Measurements from ENCODE around the gene ADAMTSL1.

The ADAMTSL1 gene

DNA sequence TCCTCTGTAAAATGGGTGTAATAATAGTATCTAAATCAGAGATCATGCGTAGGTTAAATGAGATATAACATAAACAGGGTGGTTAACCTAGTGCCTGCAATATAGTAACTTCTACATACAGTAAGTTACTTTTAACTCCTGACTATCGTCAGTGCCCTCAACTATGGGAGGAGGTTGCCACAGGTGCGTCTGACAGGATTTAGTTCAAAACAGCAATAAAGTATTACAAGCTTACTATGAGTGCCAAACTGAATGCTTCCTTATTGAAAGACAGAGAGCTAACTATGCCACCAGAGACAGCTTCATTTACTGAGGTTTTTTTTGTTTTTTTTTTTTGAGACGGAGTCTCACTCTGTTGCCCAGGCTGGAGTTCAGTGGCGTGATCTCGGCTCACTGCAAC is 209.0 kb downstream of the ADAMTSL1 start:
- Histone ChIP-seq H3K36me3 (ENCODE audit: insufficient read depth, low read length) (no peaks in the 10 kb centered on the region), H3K4me3 (ENCODE audit: low read length) (no peak overlapping the region), H2AFZ (ENCODE audit: low read depth, low read length) (no peak overlapping the region), H3K27me3 (ENCODE audit: insufficient read depth, low read length) (no peaks in the 10 kb centered on the region), H3K9me3 (ENCODE audit: low read length) (no peaks in the 10 kb centered on the region), H3K4me1 (ENCODE audit: insufficient read depth, low read length) (no peaks in the 10 kb centered on the region)

DNA sequence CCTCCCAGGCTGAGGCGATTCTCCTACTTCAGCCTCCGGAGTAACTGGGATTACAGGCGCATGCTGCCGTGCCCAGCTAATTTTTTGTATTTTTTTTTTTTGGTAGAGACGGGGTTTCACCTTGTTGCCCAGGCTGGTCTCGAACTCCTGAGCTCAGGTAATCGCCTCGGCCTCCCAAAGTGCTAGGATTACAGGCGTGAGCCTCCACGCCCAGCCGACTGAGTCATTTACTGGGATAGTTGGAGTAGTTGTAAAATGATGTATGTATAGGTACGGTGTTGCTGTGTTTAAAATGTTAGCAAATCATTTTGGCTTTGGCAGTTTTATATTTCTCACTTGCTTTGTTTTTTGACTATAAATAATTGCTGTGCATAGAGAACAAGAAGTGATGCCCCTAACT is 209.4 kb downstream of the ADAMTSL1 start:
- Histone ChIP-seq H3K4me3 (ENCODE audit: low read length) (no peak overlapping the region), H3K4me1 (ENCODE audit: insufficient read depth, low read length) (no peaks in the 10 kb centered on the region), H3K27me3 (ENCODE audit: insufficient read depth, low read length) (no peaks in the 10 kb centered on the region)

GRCh38 chr9:18683851-18684250 is 209.9 kb downstream of the ADAMTSL1 start:
- H3K4me3 ChIP-seq (ENCODE audit: low read length), result no peak overlapping the region
- no peak overlapping the region for H2AFZ ChIP-seq (ENCODE audit: low read depth, low read length)
- no peaks in the 10 kb centered on the region for H3K9me3 ChIP-seq (ENCODE audit: low read length)
- H3K36me3 ChIP-seq (ENCODE audit: insufficient read depth, low read length), result no peaks in the 10 kb centered on the region
- no peaks in the 10 kb centered on the region for H3K27me3 ChIP-seq (ENCODE audit: insufficient read depth, low read length)
- no peaks in the 10 kb centered on the region for H3K4me1 ChIP-seq (ENCODE audit: insufficient read depth, low read length)

More for the DNA sequence above, 209.4 kb downstream of the ADAMTSL1 start:
- H3K36me3 ChIP-seq (ENCODE audit: insufficient read depth, low read length), result no peaks in the 10 kb centered on the region
- H2AFZ ChIP-seq (ENCODE audit: low read depth, low read length), result no peak overlapping the region
- no peaks in the 10 kb centered on the region for H3K9me3 ChIP-seq (ENCODE audit: low read length)

GRCh38 chr9:18684593-18685317 is 210.8 kb downstream of the ADAMTSL1 start:
- Histone ChIP-seq H3K4me1 (ENCODE audit: insufficient read depth, low read length) (peaks cover 1% of the 10 kb centered on the region), H3K9me3 (ENCODE audit: low read length) (no peaks in the 10 kb centered on the region), H2AFZ (ENCODE audit: low read depth, low read length) (no peak overlapping the region), H3K27me3 (ENCODE audit: insufficient read depth, low read length) (no peaks in the 10 kb centered on the region), H3K4me3 (ENCODE audit: low read length) (no peak overlapping the region), H3K36me3 (ENCODE audit: insufficient read depth, low read length) (no peaks in the 10 kb centered on the region)

DNA sequence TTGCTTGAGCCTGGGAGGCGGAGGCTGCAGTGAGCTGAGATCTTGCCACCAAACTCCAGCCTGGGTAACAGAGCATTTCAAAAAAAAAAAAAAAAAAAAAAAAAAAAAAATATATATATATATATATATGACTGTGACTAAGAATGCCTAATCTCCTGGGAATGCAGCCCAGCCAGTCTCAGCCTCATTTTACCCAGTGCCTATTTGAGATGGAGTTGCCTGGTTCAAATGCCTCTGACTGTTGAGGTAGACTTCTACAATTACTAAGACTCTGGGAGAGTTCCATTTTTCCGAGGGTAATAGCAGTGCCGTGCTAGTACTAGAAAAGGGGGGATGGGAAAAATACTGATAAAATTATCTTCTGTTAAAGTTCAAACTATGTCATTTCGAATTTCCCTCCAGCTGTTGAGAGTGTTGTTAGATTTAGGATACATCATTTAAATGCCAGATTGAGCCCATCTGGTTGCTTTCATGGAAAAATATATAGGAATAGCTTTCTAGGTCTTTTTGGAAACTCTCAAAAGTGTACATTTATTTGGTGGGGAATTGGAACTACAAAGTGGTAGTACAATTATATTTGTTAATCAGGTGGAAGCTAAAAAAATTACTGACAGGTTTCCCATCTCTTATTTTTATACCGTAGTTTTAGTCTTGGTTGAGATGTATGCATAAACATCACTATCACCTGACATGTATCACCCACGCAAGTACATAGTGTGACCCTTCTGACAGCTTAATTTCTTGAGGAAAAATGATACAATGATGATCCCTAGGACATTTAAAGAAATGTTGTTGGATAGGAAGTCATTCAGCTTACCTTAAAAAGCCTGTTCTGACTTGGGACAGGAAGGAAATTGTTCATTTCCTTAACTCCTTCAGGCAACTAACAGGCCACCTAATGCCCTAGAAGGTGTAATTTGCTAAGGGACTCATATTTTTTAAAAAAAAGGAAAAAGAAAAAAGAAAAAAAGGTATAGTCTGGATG is 214.9 kb downstream of the ADAMTSL1 start:
- peaks cover 2% of the 10 kb centered on the region for H3K9me3 ChIP-seq (ENCODE audit: low read length)
- H2AFZ ChIP-seq (ENCODE audit: low read depth, low read length), result no peak overlapping the region
- peaks cover 4% of the 10 kb centered on the region for H3K4me1 ChIP-seq (ENCODE audit: insufficient read depth, low read length)
- H3K36me3 ChIP-seq (ENCODE audit: insufficient read depth, low read length), result no peaks in the 10 kb centered on the region
- no peaks in the 10 kb centered on the region for H3K27me3 ChIP-seq (ENCODE audit: insufficient read depth, low read length)
- H3K4me3 ChIP-seq (ENCODE audit: low read length), result no peak overlapping the region

DNA sequence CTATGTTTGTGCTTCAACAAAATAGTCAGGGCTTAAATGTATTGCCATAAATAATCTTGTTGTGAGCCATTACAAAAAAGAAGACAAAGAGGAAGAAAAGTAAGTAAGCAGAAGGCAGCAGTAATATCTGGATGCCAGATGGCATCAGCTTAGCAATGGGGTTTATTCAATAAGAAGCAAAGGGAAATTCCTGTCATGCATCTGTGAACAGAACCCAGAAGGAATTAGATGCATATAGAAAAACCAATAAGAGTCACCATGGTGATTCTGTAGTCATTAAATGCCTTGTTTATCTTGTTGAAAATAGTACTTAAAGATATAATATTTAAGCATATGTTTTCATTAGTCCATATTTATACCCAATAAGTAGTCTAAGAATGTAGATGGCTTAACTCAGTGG is 216.0 kb downstream of the ADAMTSL1 start:
- H3K36me3 ChIP-seq (ENCODE audit: insufficient read depth, low read length), result no peaks in the 10 kb centered on the region
- H2AFZ ChIP-seq (ENCODE audit: low read depth, low read length), result no peak overlapping the region
- H3K4me3 ChIP-seq (ENCODE audit: low read length), result no peak overlapping the region
- peaks cover 4% of the 10 kb centered on the region for H3K4me1 ChIP-seq (ENCODE audit: insufficient read depth, low read length)
- H3K9me3 ChIP-seq (ENCODE audit: low read length), result peaks cover 7% of the 10 kb centered on the region
- H3K27me3 ChIP-seq (ENCODE audit: insufficient read depth, low read length), result no peaks in the 10 kb centered on the region

- H2AFZ ChIP-seq (ENCODE audit: low read depth, low read length), result no peak overlapping the region
- peaks cover 10% of the 10 kb centered on the region for H3K9me3 ChIP-seq (ENCODE audit: low read length)
- peaks cover 4% of the 10 kb centered on the region for H3K4me1 ChIP-seq (ENCODE audit: insufficient read depth, low read length)
- H3K4me3 ChIP-seq (ENCODE audit: low read length), result no peak overlapping the region
- no peaks in the 10 kb centered on the region for H3K27me3 ChIP-seq (ENCODE audit: insufficient read depth, low read length)
- H3K36me3 ChIP-seq (ENCODE audit: insufficient read depth, low read length), result no peaks in the 10 kb centered on the region
Measured at GRCh38 chr9:18692268-18692667, 218.3 kb downstream of the ADAMTSL1 start.

- Histone ChIP-seq H3K36me3 (ENCODE audit: insufficient read depth, low read length) (no peaks in the 10 kb centered on the region), H3K4me3 (ENCODE audit: low read length) (no peak overlapping the region), H3K9me3 (ENCODE audit: low read length) (peaks cover 10% of the 10 kb centered on the region), H3K27me3 (ENCODE audit: insufficient read depth, low read length) (no peaks in the 10 kb centered on the region), H3K4me1 (ENCODE audit: insufficient read depth, low read length) (peaks cover 4% of the 10 kb centered on the region), H2AFZ (ENCODE audit: low read depth, low read length) (no peak overlapping the region)
Measured at GRCh38 chr9:18692962-18693361, 219.0 kb downstream of the ADAMTSL1 start.

GRCh38 chr9:18694959-18695668 is 221.2 kb downstream of the ADAMTSL1 start:
- no peak overlapping the region for H2AFZ ChIP-seq (ENCODE audit: low read depth, low read length)
- no peaks in the 10 kb centered on the region for H3K27me3 ChIP-seq (ENCODE audit: insufficient read depth, low read length)
- H3K9me3 ChIP-seq (ENCODE audit: low read length), result peaks cover 10% of the 10 kb centered on the region
- H3K4me3 ChIP-seq (ENCODE audit: low read length), result no peak overlapping the region
- H3K4me1 ChIP-seq (ENCODE audit: insufficient read depth, low read length), result no peaks in the 10 kb centered on the region
- no peaks in the 10 kb centered on the region for H3K36me3 ChIP-seq (ENCODE audit: insufficient read depth, low read length)

- Histone ChIP-seq H2AFZ (ENCODE audit: low read depth, low read length) (no peak overlapping the region), H3K4me3 (ENCODE audit: low read length) (no peak overlapping the region), H3K27me3 (ENCODE audit: insufficient read depth, low read length) (no peaks in the 10 kb centered on the region), H3K4me1 (ENCODE audit: insufficient read depth, low read length) (no peaks in the 10 kb centered on the region), H3K36me3 (ENCODE audit: insufficient read depth, low read length) (no peaks in the 10 kb centered on the region), H3K9me3 (ENCODE audit: low read length) (peaks cover 7% of the 10 kb centered on the region)
Measured at GRCh38 chr9:18698992-18699391, 225.0 kb downstream of the ADAMTSL1 start.

DNA sequence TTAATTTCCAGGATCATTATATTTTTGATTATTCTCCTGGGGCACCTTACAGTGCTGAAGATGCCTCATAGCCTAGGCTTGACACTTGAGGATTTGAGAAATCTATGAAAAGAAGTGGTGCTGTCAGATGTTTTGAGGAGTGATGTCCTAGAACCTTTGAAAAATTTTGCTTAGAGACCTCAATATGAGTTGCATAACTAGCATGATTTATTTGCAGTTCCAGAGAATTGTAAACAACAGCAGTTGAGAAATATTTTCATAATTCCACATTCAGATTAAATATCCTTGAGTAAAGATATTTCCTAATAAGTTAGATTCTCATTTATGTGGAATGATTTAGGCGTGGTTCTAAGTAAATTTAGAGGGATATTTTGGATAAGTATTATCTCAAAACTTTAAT is 225.8 kb downstream of the ADAMTSL1 start:
- peaks cover 4% of the 10 kb centered on the region for H3K4me1 ChIP-seq (ENCODE audit: insufficient read depth, low read length)
- H3K36me3 ChIP-seq (ENCODE audit: insufficient read depth, low read length), result no peaks in the 10 kb centered on the region
- peaks cover 4% of the 10 kb centered on the region for H3K9me3 ChIP-seq (ENCODE audit: low read length)
- H3K4me3 ChIP-seq (ENCODE audit: low read length), result no peak overlapping the region
- H2AFZ ChIP-seq (ENCODE audit: low read depth, low read length), result no peak overlapping the region
- H3K27me3 ChIP-seq (ENCODE audit: insufficient read depth, low read length), result no peaks in the 10 kb centered on the region

DNA sequence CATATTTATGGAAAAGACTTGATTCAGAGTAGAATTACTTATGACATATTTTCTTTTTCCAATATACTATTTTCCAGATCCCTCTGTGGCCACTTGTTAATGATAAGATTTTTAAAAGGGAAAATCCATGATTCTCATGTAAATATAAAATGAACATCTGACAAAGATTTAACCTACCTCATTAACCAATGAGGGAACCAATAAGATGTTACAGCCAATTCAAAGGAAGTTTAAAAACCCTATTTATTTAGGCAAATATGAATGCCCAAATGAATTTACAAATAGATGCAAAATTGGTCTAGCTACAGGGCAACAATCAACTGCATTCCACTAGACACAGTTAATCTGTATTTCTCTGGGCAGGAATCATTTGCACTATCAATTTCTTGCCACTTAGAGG is 226.8 kb downstream of the ADAMTSL1 start:
- H3K4me3 ChIP-seq (ENCODE audit: low read length), result no peak overlapping the region
- H3K27me3 ChIP-seq (ENCODE audit: insufficient read depth, low read length), result no peaks in the 10 kb centered on the region
- H3K9me3 ChIP-seq (ENCODE audit: low read length), result no peaks in the 10 kb centered on the region
- H3K4me1 ChIP-seq (ENCODE audit: insufficient read depth, low read length), result peaks cover 13% of the 10 kb centered on the region
- H2AFZ ChIP-seq (ENCODE audit: low read depth, low read length), result no peak overlapping the region
- H3K36me3 ChIP-seq (ENCODE audit: insufficient read depth, low read length), result no peaks in the 10 kb centered on the region

All from neuron (in vitro differentiated cells).